ENCODE measurements around the gene FZD1. TPM values are rescaled to one million over a fixed set of nuclear protein-coding genes. Genes with fewer than 3 reads are reported as not detected.

The FZD1 gene
- total and polyA plus RNA-seq, 2 experiments from 2014 or later, result 7.3 to 9.9 TPM

- Histone ChIP-seq H3K36me3 (replicated peaks; ENCODE audit: insufficient read depth, low read depth) (no peaks in the 10 kb centered on the region), H2AFZ (no peak overlapping the region), H4K20me1 (ENCODE audit: insufficient read depth, poor library complexity, severe bottlenecking) (no peaks in the 10 kb centered on the region), H3K79me2 (no peaks in the 10 kb centered on the region), H3K27ac (no peak overlapping the region), H3K4me1 (ENCODE audit: insufficient read depth) (no peaks in the 10 kb centered on the region), H3K27me3 (no peaks in the 10 kb centered on the region), H3K4me2 (no peak overlapping the region), H3K9me2 (replicated peaks; ENCODE audit: insufficient read depth) (no peaks in the 10 kb centered on the region), H3K9me3 (ENCODE audit: low read depth) (no peaks in the 10 kb centered on the region), H3K4me3 (no peak overlapping the region)
- WGBS (ENCODE audit: low lambda C conversion rate, missing lambda C conversion rate), result 94% methylated on average over 4 of the region's 4 CpGs
- TF ChIP-seq CTCF (IDR thresholded peaks at IDR 0.05; ENCODE audit: poor library complexity), result no peak
- no peak for DNase-seq (ENCODE audit: low spot score)
These were observed 13.5 kb upstream of the FZD1 start for GRCh38 chr7:91250706-91251105.

GRCh38 chr7:91251877-91252276 lies 12.4 kb upstream of the FZD1 start:
- H3K27me3 ChIP-seq, result no peaks in the 10 kb centered on the region
- no peaks in the 10 kb centered on the region for H3K9me2 ChIP-seq (replicated peaks; ENCODE audit: insufficient read depth)
- no peak for DNase-seq (ENCODE audit: low spot score)
- H2AFZ ChIP-seq, result no peak overlapping the region
- no peaks in the 10 kb centered on the region for H3K9me3 ChIP-seq (ENCODE audit: low read depth)
- TF ChIP-seq EZH2 (IDR thresholded peaks at IDR 0.05; ENCODE audit: borderline replicate concordance), result no peak
- TF ChIP-seq CTCF (IDR thresholded peaks at IDR 0.05; ENCODE audit: poor library complexity), result no peak
- no peak for TF ChIP-seq EZH2phosphoT487 (IDR thresholded peaks at IDR 0.05; ENCODE audit: low read depth, severe bottlenecking, unreplicated experiment)
- no peak overlapping the region for H3K4me3 ChIP-seq
- no peaks in the 10 kb centered on the region for H3K79me2 ChIP-seq
- no peaks in the 10 kb centered on the region for H3K4me1 ChIP-seq (ENCODE audit: insufficient read depth)
- no peaks in the 10 kb centered on the region for H4K20me1 ChIP-seq (ENCODE audit: insufficient read depth, poor library complexity, severe bottlenecking)
- WGBS (ENCODE audit: low lambda C conversion rate, missing lambda C conversion rate), result 75% methylated on average over 3 of the region's 3 CpGs
- no peak overlapping the region for H3K27ac ChIP-seq
- no peaks in the 10 kb centered on the region for H3K36me3 ChIP-seq (replicated peaks; ENCODE audit: insufficient read depth, low read depth)
- no peak overlapping the region for H3K4me2 ChIP-seq

- DNase-seq (ENCODE audit: low spot score), result peak; percentile 53
- WGBS (ENCODE audit: low lambda C conversion rate, missing lambda C conversion rate), result 1% methylated on average over 32 of the region's 32 CpGs
- Histone ChIP-seq H3K4me1 (ENCODE audit: insufficient read depth) (peaks cover 5% of the 10 kb centered on the region), H2AFZ (peak overlapping the region; percentile 83), H3K9me2 (replicated peaks; ENCODE audit: insufficient read depth) (no peaks in the 10 kb centered on the region), H3K27me3 (peaks cover 52% of the 10 kb centered on the region), H3K4me3 (peak overlapping the region; percentile 64), H3K9me3 (ENCODE audit: low read depth) (no peaks in the 10 kb centered on the region), H3K4me2 (peak overlapping the region; percentile 82), H3K79me2 (peaks cover 29% of the 10 kb centered on the region), H3K27ac (peak overlapping the region; percentile 83), H4K20me1 (ENCODE audit: insufficient read depth, poor library complexity, severe bottlenecking) (peaks cover 13% of the 10 kb centered on the region), H3K36me3 (replicated peaks; ENCODE audit: insufficient read depth, low read depth) (no peaks in the 10 kb centered on the region)
- no peak for TF ChIP-seq EZH2 (IDR thresholded peaks at IDR 0.05; ENCODE audit: borderline replicate concordance)
- peak; percentile 7 for TF ChIP-seq CTCF (IDR thresholded peaks at IDR 0.05; ENCODE audit: poor library complexity)
These were observed 718 bp upstream of the FZD1 start for GRCh38 chr7:91263384-91264045.
